H1 (cell line): Measurements from ENCODE around the gene ZNF777. TPM values are rescaled to one million over a fixed set of nuclear protein-coding genes. Genes with fewer than 3 reads are reported as not detected.

ENCODE experiments used
- CTCF ChIA-PET: fragments of 300-600 bp; sonication (Branson Sonifier 250); formaldehyde crosslinking; loops from one replicate; lab custom pipeline; 2021; ENCODE audit not compliant: partially characterized antibody; lab: Charles Lee
- POLR2A ChIA-PET: fragments of 300-600 bp; sonication (Branson Sonifier 250); formaldehyde crosslinking; loops from one replicate; lab custom pipeline; 2021; ENCODE audit warnings: inconsistent platforms; ENCODE audit not compliant: partially characterized antibody; lab: Charles Lee
- DNase-seq, 2 experiments: peaks; one replicate each; pipeline versions ENCODE4 v3.0.0 to v3.0.0-alpha.2; 2010 to 2022; ENCODE audit warnings: low spot score in 2 of 2, low read depth in 1 of 2, mixed read lengths in 1 of 2
- FAIRE-seq: peaks from 2 replicates; lab custom pipeline; 2011; peaks lifted over from hg19 to GRCh38; lab: Jason Lieb, UNC
- H2AFZ ChIP-seq: 2 replicates; pipeline ENCODE4 v1.8.1; 2012; ENCODE audit warnings: low read length, inconsistent platforms
- H2AK5ac ChIP-seq: 2 replicates; pipeline ENCODE4 v1.6.1; 2013; ENCODE audit warnings: low read depth, low read length
- H2BK120ac ChIP-seq: replicated peaks from 2 replicates; pipeline ENCODE3; 2013; ENCODE audit warnings: low read depth, low read length, inconsistent platforms
- H2BK12ac ChIP-seq: 2 replicates; pipeline ENCODE4 v1.6.1; 2013; ENCODE audit warnings: low read depth, low read length
- H2BK15ac ChIP-seq: 2 replicates; pipeline ENCODE4 v1.6.1; 2013; ENCODE audit warnings: low read length
- H2BK20ac ChIP-seq: 2 replicates; pipeline ENCODE4 v1.6.1; 2013; ENCODE audit warnings: low read length
- H2BK5ac ChIP-seq: 2 replicates; pipeline ENCODE4 v1.6.1; 2013; ENCODE audit warnings: low read depth, low read length
- H3K14ac ChIP-seq: 2 replicates; pipeline ENCODE4 v1.6.1; 2013; ENCODE audit warnings: inconsistent platforms; ENCODE audit not compliant: insufficient read length
- H3K18ac ChIP-seq: 2 replicates; pipeline ENCODE4 v1.6.1; 2013; ENCODE audit warnings: low read length; ENCODE audit errors: extremely low read depth
- H3K23ac ChIP-seq: 2 replicates; pipeline ENCODE4 v1.6.1; 2013; ENCODE audit warnings: inconsistent platforms; ENCODE audit not compliant: insufficient read length
- H3K23me2 ChIP-seq: 2 replicates; pipeline ENCODE4 v1.6.1; 2013; ENCODE audit warnings: low read depth, low read length
- H3K27ac ChIP-seq: 2 replicates; pipeline ENCODE4 v1.6.1; 2011; ENCODE audit warnings: low read depth, low read length, inconsistent platforms
- H3K27me3 ChIP-seq, 4 experiments: replicated peaks in 1 of 4; 1 replicate in 1 of 4; 2 replicates in 3 of 4; pipeline versions ENCODE4 v1.6.1 to v1.8.1; 2011 to 2013; ENCODE audit warnings: low read length in 3 of 4, mild to moderate bottlenecking in 3 of 4, inconsistent platforms in 2 of 4, mixed read lengths in 2 of 4, moderate library complexity in 1 of 4; ENCODE audit not compliant: control insufficient read depth in 3 of 4, insufficient read depth in 3 of 4; ENCODE audit errors: extremely low read depth in 1 of 4
- H3K36me3 ChIP-seq, 4 experiments: 2 replicates each; pipeline versions ENCODE4 v1.6.1 to v1.8.1; 2011 to 2013; ENCODE audit warnings: mild to moderate bottlenecking in 4 of 4, low read length in 3 of 4, moderate library complexity in 2 of 4, control low read depth in 1 of 4, inconsistent platforms in 1 of 4; ENCODE audit not compliant: insufficient read depth in 4 of 4, control insufficient read depth in 2 of 4
- H3K4ac ChIP-seq: replicated peaks from 2 replicates; pipeline ENCODE3; 2013; ENCODE audit warnings: low read length, low read depth, mixed read lengths, inconsistent platforms; ENCODE audit not compliant: insufficient read length
- H3K4me1 ChIP-seq, 4 experiments: replicated peaks in 1 of 4; 1 replicate in 1 of 4; 2 replicates in 3 of 4; pipeline versions ENCODE4 v1.6.1 to v1.8.1; 2011 to 2013; ENCODE audit warnings: low read length in 3 of 4, inconsistent platforms in 2 of 4, mixed read lengths in 1 of 4; ENCODE audit not compliant: insufficient read depth in 4 of 4, control insufficient read depth in 3 of 4
- H3K4me2 ChIP-seq, 2 experiments: 2 replicates each; pipeline versions ENCODE4 v1.6.1 to v1.8.1; 2011 to 2013; ENCODE audit warnings: low read depth in 2 of 2, low read length in 2 of 2, control low read depth in 1 of 2, inconsistent platforms in 1 of 2, mild to moderate bottlenecking in 1 of 2; ENCODE audit not compliant: insufficient read depth in 1 of 2
- H3K4me3 ChIP-seq, 4 experiments: fragments of 200-600, 300-600 bp in 1 of 4; sonication (generic), shearing (Covaris generic), sonication (Bioruptor Twin) in 1 of 4; 2 replicates each; pipeline versions ENCODE4 v1.5.1 to v1.8.1; 2011 to 2016; ENCODE audit warnings: low read length in 4 of 4, low read depth in 3 of 4, control low read depth in 2 of 4, inconsistent platforms in 2 of 4, mild to moderate bottlenecking in 2 of 4, mixed read lengths in 1 of 4, moderate library complexity in 1 of 4; ENCODE audit not compliant: insufficient read depth in 2 of 4; ENCODE audit errors: extremely low read depth in 1 of 4
- H3K56ac ChIP-seq: replicated peaks from 2 replicates; pipeline ENCODE3; 2013; ENCODE audit warnings: low read depth, mild to moderate bottlenecking, mixed read lengths, low read length, inconsistent platforms; ENCODE audit not compliant: insufficient read length
- H3K79me1 ChIP-seq: 2 replicates; pipeline ENCODE4 v1.6.1; 2013; ENCODE audit warnings: low read depth, low read length, control low read depth
- H3K79me2 ChIP-seq, 2 experiments: 2 replicates each; pipeline versions ENCODE4 v1.6.1 to v1.8.1; 2012 to 2013; ENCODE audit warnings: low read length in 2 of 2, mild to moderate bottlenecking in 2 of 2, inconsistent platforms in 1 of 2; ENCODE audit not compliant: insufficient read depth in 2 of 2, control insufficient read depth in 1 of 2
- H3K9ac ChIP-seq, 4 experiments: replicated peaks in 1 of 4; 1 replicate in 1 of 4; 2 replicates in 3 of 4; pipeline versions ENCODE4 v1.6.1 to v1.8.1; 2011 to 2013; ENCODE audit warnings: low read depth in 3 of 4, low read length in 3 of 4, control low read depth in 2 of 4, mild to moderate bottlenecking in 2 of 4, moderate library complexity in 2 of 4, inconsistent platforms in 1 of 4; ENCODE audit errors: extremely low read depth in 1 of 4
- H3K9me3 ChIP-seq, 2 experiments: 2 replicates each; pipeline versions ENCODE4 v1.6.1 to v1.8.1; 2012 to 2013; ENCODE audit warnings: mild to moderate bottlenecking in 2 of 2, moderate library complexity in 2 of 2, control low read depth in 1 of 2, inconsistent platforms in 1 of 2, low read depth in 1 of 2, low read length in 1 of 2, mixed read lengths in 1 of 2; ENCODE audit not compliant: insufficient read depth in 2 of 2
- H4K20me1 ChIP-seq, 2 experiments: replicated peaks in 1 of 2; 2 replicates each; pipeline versions ENCODE3 to v1.8.1; 2011 to 2013; ENCODE audit warnings: inconsistent platforms in 2 of 2, low read length in 2 of 2, mild to moderate bottlenecking in 1 of 2; ENCODE audit not compliant: insufficient read depth in 2 of 2, control insufficient read depth in 1 of 2
- H4K5ac ChIP-seq: 2 replicates; pipeline ENCODE4 v1.6.1; 2013; ENCODE audit warnings: low read length, low read depth, mixed read lengths, inconsistent platforms; ENCODE audit not compliant: insufficient read length
- H4K8ac ChIP-seq: 2 replicates; pipeline ENCODE4 v1.8.0; 2013; ENCODE audit warnings: mild to moderate bottlenecking, moderate library complexity, low read length, inconsistent platforms; ENCODE audit not compliant: insufficient read depth; ENCODE audit errors: extremely low read depth
- H4K91ac ChIP-seq: replicated peaks from 2 replicates; pipeline ENCODE3; 2013; ENCODE audit warnings: low read length, mixed read lengths, inconsistent platforms; ENCODE audit not compliant: insufficient read length
- ATF2 ChIP-seq: IDR thresholded peaks from 2 replicates; pipeline ENCODE4 v1.6.1; 2012; ENCODE audit warnings: low read length, inconsistent platforms
- CBX5 ChIP-seq: fragments of 300-800, 300-1000 bp; sonication (generic); IDR thresholded peaks from 2 replicates; pipeline ENCODE4 v1.7.1; 2016; ENCODE audit warnings: antibody characterized with exemption, low read length, low read depth
- EGR1 ChIP-seq: IDR thresholded peaks from 2 replicates; pipeline ENCODE4 v1.6.1; 2011; ENCODE audit warnings: low read depth, low read length, borderline replicate concordance
- KDM1A ChIP-seq: fragments of 200-600, 300-600 bp; sonication (generic); IDR thresholded peaks from 2 replicates; pipeline ENCODE4 v1.7.1; 2016; ENCODE audit warnings: mild to moderate bottlenecking, low read length, borderline replicate concordance
- PHF8 ChIP-seq: fragments of 200-600 bp; sonication (generic); conservative IDR thresholded peaks from 2 replicates; pipeline ENCODE4 v1.7.1; 2012; ENCODE audit warnings: low read depth, mild to moderate bottlenecking, inconsistent platforms, low read length, moderate library complexity
- RAD21 ChIP-seq, 2 experiments: IDR thresholded peaks in 1 of 2; conservative IDR thresholded peaks in 1 of 2; 2 replicates each; pipeline ENCODE4 v1.6.1; 2011; ENCODE audit warnings: low read depth in 2 of 2, low read length in 2 of 2, improper control_type of control experiment in 1 of 2, inconsistent platforms in 1 of 2, mild to moderate bottlenecking in 1 of 2, moderate library complexity in 1 of 2
- RXRA ChIP-seq: IDR thresholded peaks from 2 replicates; pipeline ENCODE4 v1.6.1; 2011; ENCODE audit warnings: low read depth, mild to moderate bottlenecking, low read length, moderate library complexity; ENCODE audit not compliant: insufficient read depth
- SIN3A ChIP-seq, 2 experiments: IDR thresholded peaks in 1 of 2; conservative IDR thresholded peaks in 1 of 2; 2 replicates each; pipeline ENCODE4 v1.6.1; 2011 to 2012; ENCODE audit warnings: low read length in 2 of 2, improper control_type of control experiment in 1 of 2, low read depth in 1 of 2, mild to moderate bottlenecking in 1 of 2
- TAF1 ChIP-seq: IDR thresholded peaks from 2 replicates; pipeline ENCODE4 v1.6.1; 2011; ENCODE audit warnings: mild to moderate bottlenecking, low read depth, low read length
- TCF12 ChIP-seq: IDR thresholded peaks from 2 replicates; pipeline ENCODE4 v1.6.1; 2011; ENCODE audit warnings: low read depth, mild to moderate bottlenecking, low read length
- TEAD4 ChIP-seq: IDR thresholded peaks from 2 replicates; pipeline ENCODE4 v1.6.1; 2012; ENCODE audit warnings: low read depth, low read length, inconsistent platforms, mixed read lengths
- ZNF274 ChIP-seq: IDR thresholded peaks from 2 replicates; pipeline ENCODE4 v1.7.0; 2012; ENCODE audit warnings: low read length, borderline replicate concordance; ENCODE audit errors: extremely low read depth
- WGBS, 2 experiments: shearing (Covaris generic) in 1 of 2; methylation state at CpG; one replicate each; pipeline versions ENCODE4 v1.1.6 to v1.1.7; 2013 to 2015; ENCODE audit warnings: low lambda C conversion rate in 2 of 2, mixed read lengths in 2 of 2, inconsistent platforms in 1 of 2, low coverage in 1 of 2, missing lambda C conversion rate in 1 of 2; ENCODE audit not compliant: insufficient replicate concordance in 2 of 2, insufficient coverage in 1 of 2, insufficient read length in 1 of 2; ENCODE audit errors: extremely low coverage in 1 of 2, missing lambda C conversion rate in 1 of 2; 5-methylcytosine and 5-hydroxymethylcytosine counted together
- polyA plus RNA-seq, 7 experiments: library from polyadenylated mRNA; depleted of rRNA in 3 of 7; stranded (reverse) in 5 of 7; unstranded in 2 of 7; fragments of >200 nt in 5 of 7; fragments of 200-250 nt in 2 of 7; gene quantifications; 1 replicate in 5 of 7; 2 replicates in 1 of 7; 4 replicates in 1 of 7; pipeline versions ENCODE4 v1.2.1 to v1.2.3, GENCODE V29; 2011 to 2013; ENCODE audit warnings: missing spikeins in 2 of 7, mixed read lengths in 2 of 7
- total RNA-seq: library from RNA; stranded (reverse); fragmentation: NEBNext Ultra II Directional; extraction: Animal tissue kit (Norgen Biotek cat#: 25700); gene quantifications from 2 replicates; pipeline ENCODE4 v1.2.1, GENCODE V29; 2021

The ZNF777 gene
- total and polyA plus RNA-seq, 2 of the 8 experiments (the other 6 are each of a cell fraction or from before 2014, with no cell fraction given), result 8.0 to 10.1 TPM

- no peak overlapping the region for H2BK5ac ChIP-seq
- TF ChIP-seq ZNF274 (no peak), TEAD4 (no peak), TAF1 (no peak), EGR1 (no peak), CBX5 (no peak), KDM1A (no peak), SIN3A (conservative IDR thresholded peaks at IDR 0.05 in 1 of 2, IDR thresholded peaks at IDR 0.05 in 1 of 2; ENCODE audit: low read depth in 1 of 2, low read length in 2 of 2) (no peak), PHF8 (no peak), ATF2 (no peak), TCF12 (no peak), RAD21 (IDR thresholded peaks at IDR 0.05 in 1 of 2, conservative IDR thresholded peaks at IDR 0.05 in 1 of 2; ENCODE audit: low read depth in 2 of 2, low read length in 2 of 2) (no peak), RXRA (no peak)
Measured at GRCh38 chr7:149427893-149428292, 33.0 kb downstream of the ZNF777 start.

More at GRCh38 chr7:149427893-149428292, 33.0 kb downstream of the ZNF777 start:
- H3K36me3 ChIP-seq, result peaks cover 0 to 12% (median 0%) of the 10 kb centered on the region in 4 experiments; a peak in 3 of 8 replicates
- H2AK5ac ChIP-seq, result no peak overlapping the region
- no peak overlapping the region for H3K9ac ChIP-seq
- peaks cover 0 to 2% (median 0%) of the 10 kb centered on the region in 4 experiments; a peak in 2 of 7 replicates for H3K4me1 ChIP-seq
- 95% methylated on average over 2 of the region's 2 CpGs; no CpG with 5 or more reads in 1 of the 2 experiments for WGBS, 2 experiments
- no peak overlapping the region for H3K4ac ChIP-seq
- H3K4me3 ChIP-seq, result no peak overlapping the region
- no peak overlapping the region for H3K14ac ChIP-seq
- no peak overlapping the region for H2AFZ ChIP-seq
- FAIRE-seq (no peak), DNase-seq (no peak)
- no peak overlapping the region for H3K27ac ChIP-seq
- no peak overlapping the region for H3K4me2 ChIP-seq
- peaks cover 0 to 7% (median 6%) of the 10 kb centered on the region in 4 experiments; a peak in 5 of 7 replicates for H3K27me3 ChIP-seq
- CTCF ChIA-PET, result interaction anchor here (1.3 to 1.6 kb wide), 4 partner anchors 8 to 110 kb away, joined by 3 to 6 read pairs (median 5); partner anchors contain the start of gene ZNF777
- no peaks in the 10 kb centered on the region for H3K79me2 ChIP-seq
- H3K9me3 ChIP-seq, result no peaks in the 10 kb centered on the region
- H4K8ac ChIP-seq, result no peak overlapping the region
- H4K20me1 ChIP-seq, result peaks cover 0 to 2% of the 10 kb centered on the region in 2 experiments
- H3K18ac ChIP-seq, result no peak overlapping the region
- no peak overlapping the region for H2BK12ac ChIP-seq
- H3K23ac ChIP-seq, result no peak overlapping the region
- POLR2A ChIA-PET, result no interaction called here
- H4K5ac ChIP-seq, result no peak overlapping the region
- no peak overlapping the region for H2BK20ac ChIP-seq
- H3K23me2 ChIP-seq, result peaks cover 2% of the 10 kb centered on the region; the same call in 1 of the 2 replicates
- no peak overlapping the region for H2BK15ac ChIP-seq
- H3K79me1 ChIP-seq, result no peaks in the 10 kb centered on the region
- no peak overlapping the region for H4K91ac ChIP-seq
- no peak overlapping the region for H3K56ac ChIP-seq
- H2BK120ac ChIP-seq, result no peak overlapping the region
